ENCODE results near the gene RTP5.
"Not testable (repeated sequence)": the region's sequence is repeated elsewhere in the genome, so short reads cannot be mapped to it uniquely, and the experiment has no call there.

Gene RTP5

DNA sequence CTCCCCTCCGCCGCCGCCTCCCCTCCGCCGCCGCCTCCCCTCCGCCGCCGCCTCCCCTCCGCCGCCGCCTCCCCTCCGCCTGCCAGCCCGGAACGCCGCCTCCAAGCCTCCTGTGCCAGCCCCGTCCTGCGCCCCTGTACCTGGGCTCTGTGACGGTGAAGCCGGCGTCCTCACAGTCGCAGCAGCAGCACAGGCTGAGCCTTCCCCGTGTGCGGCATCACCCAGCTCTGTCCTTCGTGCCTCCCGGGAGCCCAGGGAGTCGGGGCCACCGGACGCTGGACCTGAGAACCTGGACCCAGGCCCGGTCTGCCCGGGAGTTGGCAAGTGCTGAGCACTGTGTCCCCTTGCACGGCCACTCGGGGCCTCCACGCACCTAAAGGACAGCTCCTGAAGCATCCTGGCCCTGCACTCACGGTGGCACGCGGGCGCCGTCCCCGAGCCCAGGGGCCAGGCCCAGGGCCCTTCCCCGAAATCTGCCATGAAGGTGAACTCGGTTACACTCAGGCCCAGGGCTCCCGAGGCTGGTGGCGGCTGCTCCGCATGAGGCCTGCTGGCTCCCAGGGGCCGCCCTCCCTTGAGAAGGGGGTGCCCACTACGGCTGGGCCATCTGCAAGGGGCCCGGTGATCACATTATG, 32.9 kb downstream of the RTP5 start:
- no peak for DNase-seq (ENCODE audit: low spot score)

- DNase-seq (ENCODE audit: low spot score) = no peak
These were observed 33.8 kb downstream of the RTP5 start for GRCh38 chr2:241903121-241904010.

GRCh38 chr2:241904011-241904718, 34.6 kb downstream of the RTP5 start:
- no peak for DNase-seq (ENCODE audit: low spot score)

DNA sequence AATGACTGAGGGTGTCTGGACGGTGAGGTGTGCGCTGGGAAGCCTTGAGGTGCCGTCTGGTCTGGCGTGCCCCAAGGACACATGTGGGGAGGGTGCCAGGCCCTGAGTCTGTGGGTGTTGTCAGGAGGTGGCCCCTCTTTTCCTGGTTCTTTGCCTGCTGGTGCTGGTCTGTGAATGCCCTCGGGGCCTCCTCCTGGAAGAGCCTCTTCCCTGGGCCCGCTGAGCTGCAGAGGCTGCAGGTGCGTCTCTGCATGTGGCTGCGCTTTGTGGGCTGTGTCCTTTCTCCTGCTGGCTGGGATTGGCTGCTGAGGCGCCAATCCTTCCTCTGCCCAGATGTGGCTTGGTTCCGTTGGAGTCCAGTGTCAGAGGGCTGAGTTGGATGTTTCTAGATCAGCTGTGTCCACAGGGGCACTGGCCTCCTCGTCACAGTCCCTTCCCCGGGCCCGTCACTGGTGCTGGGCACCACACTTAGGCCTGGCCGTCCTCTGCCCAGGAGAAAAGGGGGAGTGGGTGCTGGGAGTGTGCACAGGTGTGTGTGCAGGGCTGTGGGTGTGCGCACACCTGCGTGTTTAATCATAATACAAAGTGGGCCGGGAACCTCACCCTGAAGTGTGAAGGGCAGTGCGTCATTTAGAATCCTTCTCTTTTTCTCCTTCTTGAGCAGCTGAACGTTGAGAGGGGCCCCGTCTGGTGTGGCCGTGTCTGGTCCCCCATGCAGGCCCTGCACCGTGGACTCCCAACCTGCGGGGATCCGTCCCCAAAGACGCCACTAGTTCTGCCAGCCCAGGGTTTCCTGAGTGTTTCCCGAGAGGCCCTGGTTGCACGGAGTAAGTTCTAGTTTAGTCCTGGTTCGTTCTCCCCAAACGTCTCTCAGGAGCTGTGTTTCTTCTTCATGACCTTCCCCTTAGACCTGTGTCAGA, 35.5 kb downstream of the RTP5 start:
- no peak for DNase-seq (ENCODE audit: low spot score)

DNA sequence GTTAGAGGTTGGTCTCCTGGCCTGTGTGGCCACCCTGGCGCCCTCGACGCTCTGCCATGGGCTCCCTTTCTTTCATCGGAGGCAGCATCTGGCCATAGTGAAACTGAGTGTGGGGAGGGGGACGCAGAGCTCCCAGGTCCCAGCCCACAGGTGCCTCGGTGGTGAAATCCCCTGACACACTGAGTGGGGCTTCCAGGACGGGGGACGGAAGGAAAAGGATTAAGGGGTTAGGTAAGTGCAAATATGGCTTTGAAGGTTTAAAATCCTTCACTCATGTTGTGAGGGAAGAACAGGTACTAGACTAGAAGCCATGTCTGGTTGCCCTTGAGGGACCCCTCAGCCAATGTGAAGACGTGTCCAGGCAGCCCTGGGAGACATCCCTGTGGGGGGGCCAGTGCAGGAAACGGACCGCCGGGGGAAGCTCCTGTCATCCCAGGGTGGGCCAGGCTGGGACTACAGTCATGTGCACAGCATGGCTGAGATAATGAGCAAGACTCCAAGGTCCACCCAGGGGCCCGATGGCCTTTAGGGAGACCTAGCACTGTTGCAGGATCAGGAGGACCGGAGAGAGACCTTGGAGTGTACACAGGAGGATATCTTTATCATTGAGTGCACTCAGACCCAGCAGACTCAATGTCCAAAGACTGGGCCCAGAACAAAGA, 36.3 kb downstream of the RTP5 start:
- DNase-seq (ENCODE audit: low spot score) = no peak

DNA sequence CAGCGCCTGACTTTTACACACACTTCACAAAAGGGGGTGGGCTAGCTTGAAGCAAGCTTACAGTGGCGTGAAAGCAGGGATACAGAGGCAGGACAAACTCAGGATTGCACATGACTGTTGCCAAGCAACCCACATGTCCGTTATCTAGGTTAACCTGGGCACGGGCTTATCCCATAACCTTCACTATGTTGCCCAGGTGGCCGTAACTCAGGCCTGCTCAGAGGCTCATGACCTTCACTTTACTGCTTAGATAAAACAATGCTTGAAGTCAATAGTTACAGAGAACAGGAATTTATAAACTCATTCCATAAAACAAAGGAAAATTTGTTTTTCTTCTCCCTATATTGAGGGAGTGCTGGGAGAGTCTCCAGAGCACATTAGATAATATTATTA, 36.8 kb downstream of the RTP5 start:
- not testable (repeated sequence) for DNase-seq (ENCODE audit: low spot score)

DNA sequence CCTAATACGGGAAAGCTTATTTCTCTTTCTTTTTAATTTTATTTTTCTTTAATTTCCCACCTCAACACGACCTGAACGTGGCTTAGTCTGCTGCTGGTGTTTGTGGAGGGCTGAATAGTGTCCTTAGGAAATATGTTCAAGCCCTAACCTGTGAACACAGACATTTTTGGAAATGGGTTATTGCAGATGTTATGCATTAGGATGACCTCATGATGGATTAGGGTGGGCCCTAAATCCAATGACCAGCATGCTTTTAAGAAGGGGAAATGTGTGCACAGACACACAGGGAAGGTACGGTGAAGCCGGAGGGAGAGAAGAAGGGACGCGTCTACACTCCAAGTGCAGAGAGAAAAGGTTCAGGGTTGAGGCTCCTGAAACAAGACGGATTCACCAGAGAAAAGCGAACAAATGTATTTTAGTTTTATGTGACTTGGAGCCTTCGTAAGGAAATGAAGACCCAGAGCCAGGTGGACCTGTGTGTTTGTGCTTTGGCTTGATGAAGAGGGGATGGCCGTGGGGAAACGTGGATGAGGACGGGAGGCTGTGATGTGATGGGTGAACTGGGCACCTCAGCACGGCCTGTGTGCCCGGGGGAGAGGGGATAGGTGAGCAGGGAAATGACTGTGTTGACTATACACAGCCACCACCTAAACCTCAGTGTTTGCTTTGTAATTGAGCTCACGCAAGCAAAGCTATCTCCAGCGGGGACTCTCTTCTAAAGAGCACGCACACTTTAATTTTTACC, 37.5 kb downstream of the RTP5 start:
- no peak for DNase-seq (ENCODE audit: low spot score)

DNA sequence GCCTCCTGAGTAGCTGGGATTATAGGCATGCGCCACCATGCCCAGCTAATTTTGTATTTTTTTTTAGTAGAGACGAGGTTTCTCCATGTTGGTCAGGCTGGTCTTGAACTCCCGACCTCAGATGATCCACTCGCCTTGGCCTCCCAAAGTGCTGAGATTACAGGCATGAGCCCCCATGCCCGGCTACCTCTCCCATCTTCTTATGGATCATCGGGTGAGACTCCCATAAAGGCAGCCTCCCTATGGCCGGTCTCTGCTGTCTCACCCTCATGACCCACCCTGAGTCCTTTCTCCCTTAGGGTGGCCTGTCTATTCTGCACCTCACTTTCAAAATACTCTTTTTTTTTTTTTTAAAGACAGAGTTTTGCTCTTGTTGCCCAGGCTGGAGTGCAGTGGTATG, 38.3 kb downstream of the RTP5 start:
- not testable (repeated sequence) for DNase-seq (ENCODE audit: low spot score)

GRCh38 chr2:241908686-241909420, 39.3 kb downstream of the RTP5 start:
- DNase-seq (ENCODE audit: low spot score) = no peak

- DNase-seq (ENCODE audit: low spot score) = no peak
These were observed 40.2 kb downstream of the RTP5 start for GRCh38 chr2:241909769-241910168.

- DNase-seq (ENCODE audit: low spot score) = no peak
These were observed 41.3 kb downstream of the RTP5 start for GRCh38 chr2:241910604-241911520.

DNA sequence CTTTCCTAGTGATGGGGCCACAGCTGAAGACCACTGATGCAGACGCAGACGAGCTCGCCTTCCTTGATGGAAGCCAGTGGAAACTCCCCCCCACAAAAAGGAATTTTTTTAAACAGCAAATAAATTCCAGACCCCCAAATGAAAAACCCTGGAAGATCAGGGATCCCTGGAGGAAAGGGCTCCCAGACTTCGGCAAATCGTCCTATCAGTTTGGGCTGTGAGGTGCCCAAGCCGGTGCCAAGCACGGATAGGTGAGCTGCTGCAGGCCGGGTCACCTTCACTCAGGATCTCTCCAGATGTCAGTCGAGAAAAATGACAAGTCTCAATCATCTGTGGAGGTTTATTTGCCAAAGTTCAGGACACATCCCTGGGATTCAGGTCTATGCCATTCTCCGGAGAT, 42.0 kb downstream of the RTP5 start:
- DNase-seq (ENCODE audit: low spot score) = no peak

DNA sequence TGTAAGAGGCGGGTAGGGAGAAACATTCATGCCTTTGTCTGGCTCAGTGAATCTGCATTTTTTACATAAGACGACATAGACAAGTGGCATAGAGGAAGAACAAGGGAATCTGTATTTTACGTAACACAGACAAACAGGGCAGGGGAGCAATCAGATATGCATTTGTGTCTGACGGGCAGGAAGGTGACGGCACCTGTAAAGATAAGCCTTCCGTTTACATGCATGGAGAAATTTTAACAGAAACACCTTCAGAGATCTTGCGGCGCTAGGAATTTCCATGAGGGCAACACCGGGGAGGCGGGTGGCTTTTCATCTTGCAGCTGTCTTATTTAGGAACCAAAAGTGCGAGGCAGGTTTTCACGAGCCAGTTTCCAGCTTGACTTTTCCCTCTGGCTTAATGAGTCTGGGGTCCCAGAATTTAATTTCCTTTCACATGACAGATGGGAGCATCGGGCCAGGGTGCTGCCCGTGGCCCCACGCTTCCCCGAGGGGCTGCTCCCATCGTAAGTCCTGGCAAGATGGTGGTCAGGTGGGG, 42.6 kb downstream of the RTP5 start:
- DNase-seq (ENCODE audit: low spot score) = no peak

DNA sequence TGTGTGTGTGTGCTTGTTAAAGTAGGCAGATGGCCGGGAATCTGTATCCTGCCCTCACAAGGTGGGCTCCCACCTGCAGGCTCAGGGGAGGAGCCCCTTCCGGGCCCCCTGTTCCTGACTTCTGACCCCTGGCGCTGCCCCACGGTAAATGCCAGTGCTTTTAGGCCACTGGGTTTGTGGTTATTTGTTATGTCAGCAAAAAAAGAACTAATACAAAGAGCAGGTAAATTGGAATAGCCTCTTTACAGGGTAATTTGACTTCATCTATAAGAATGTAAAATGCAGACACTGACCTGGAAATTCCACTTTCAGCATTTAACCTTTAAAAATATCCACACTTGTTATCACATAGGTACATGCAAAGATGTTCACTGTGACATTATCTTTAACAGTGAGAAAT, 44.2 kb downstream of the RTP5 start:
- DNase-seq (ENCODE audit: low spot score) = no peak

GRCh38 chr2:241914542-241914941, 45.0 kb downstream of the RTP5 start:
- DNase-seq (ENCODE audit: low spot score) = no peak

GRCh38 chr2:241921631-241922030, 52.1 kb downstream of the RTP5 start:
- not testable (repeated sequence) for DNase-seq (ENCODE audit: low spot score)

DNA sequence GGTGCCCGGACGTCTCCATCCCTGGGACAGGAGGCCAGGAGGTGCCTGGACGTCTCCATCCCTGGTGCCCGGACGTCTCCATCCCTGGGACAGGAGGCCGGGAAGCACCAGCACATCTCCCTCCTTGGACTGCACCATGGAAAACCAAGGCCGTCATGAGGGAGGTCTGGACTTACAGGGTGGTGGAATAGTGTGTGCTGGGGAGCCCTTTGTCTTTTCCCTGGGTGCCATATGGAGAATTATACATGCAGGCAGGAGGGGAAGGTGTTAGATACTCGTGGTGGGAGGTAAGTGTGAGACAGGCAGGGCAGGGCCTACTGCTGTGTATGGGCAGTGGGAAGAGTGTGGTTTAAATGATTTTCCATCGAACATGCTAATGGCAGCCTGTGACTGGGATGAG, 52.9 kb downstream of the RTP5 start:
- no peak for DNase-seq (ENCODE audit: low spot score)

- DNase-seq (ENCODE audit: low spot score) = not testable (repeated sequence)
These were observed 53.5 kb downstream of the RTP5 start for GRCh38 chr2:241922816-241923601.

Data from GM03348 (cell line).